ENCODE measurements around the gene PPID.

Gene PPID

DNA sequence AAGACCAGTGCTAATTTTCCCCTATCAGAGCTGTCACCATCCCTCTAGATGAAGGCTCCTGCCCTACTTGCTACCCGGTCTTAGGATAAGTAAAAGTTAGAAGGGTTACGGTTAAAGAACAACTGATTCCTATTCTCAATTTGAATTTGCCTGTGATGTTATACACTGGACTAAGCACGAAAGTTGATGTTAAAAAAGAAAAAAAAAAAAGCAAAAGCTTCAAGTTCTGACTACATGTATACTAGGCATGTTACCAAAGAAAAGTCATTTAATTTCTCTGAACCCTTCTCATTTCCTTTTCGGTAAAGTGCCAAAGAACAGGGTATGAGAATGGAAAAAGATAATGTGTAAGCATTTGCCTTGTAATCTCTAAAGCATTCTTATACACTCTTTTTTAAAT lies 1.4 kb upstream of the PPID start:
- TF ChIP-seq, protein P1, sequence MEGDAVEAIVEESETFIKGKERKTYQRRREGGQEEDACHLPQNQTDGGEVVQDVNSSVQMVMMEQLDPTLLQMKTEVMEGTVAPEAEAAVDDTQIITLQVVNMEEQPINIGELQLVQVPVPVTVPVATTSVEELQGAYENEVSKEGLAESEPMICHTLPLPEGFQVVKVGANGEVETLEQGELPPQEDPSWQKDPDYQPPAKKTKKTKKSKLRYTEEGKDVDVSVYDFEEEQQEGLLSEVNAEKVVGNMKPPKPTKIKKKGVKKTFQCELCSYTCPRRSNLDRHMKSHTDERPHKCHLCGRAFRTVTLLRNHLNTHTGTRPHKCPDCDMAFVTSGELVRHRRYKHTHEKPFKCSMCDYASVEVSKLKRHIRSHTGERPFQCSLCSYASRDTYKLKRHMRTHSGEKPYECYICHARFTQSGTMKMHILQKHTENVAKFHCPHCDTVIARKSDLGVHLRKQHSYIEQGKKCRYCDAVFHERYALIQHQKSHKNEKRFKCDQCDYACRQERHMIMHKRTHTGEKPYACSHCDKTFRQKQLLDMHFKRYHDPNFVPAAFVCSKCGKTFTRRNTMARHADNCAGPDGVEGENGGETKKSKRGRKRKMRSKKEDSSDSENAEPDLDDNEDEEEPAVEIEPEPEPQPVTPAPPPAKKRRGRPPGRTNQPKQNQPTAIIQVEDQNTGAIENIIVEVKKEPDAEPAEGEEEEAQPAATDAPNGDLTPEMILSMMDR (IDR thresholded peaks at IDR 0.05; ENCODE audit: low read length), result no peak
- no peak for TF ChIP-seq EZH2 (IDR thresholded peaks at IDR 0.05; ENCODE audit: borderline replicate concordance, low read length)
- peaks cover 16% of the 10 kb centered on the region for H3K4me1 ChIP-seq (ENCODE audit: insufficient read depth, low read length, severe bottlenecking)
- H3K27me3 ChIP-seq (ENCODE audit: insufficient read depth, low read length), result no peaks in the 10 kb centered on the region
- H3K9ac ChIP-seq (ENCODE audit: low read length), result no peak overlapping the region
- H3K27ac ChIP-seq (ENCODE audit: low read depth, low read length, poor library complexity, severe bottlenecking), result no peak overlapping the region
- H2AFZ ChIP-seq (ENCODE audit: low read length), result no peak overlapping the region
- peaks cover 15% of the 10 kb centered on the region for H3K79me2 ChIP-seq (ENCODE audit: insufficient read depth, low read length)
- H3K4me2 ChIP-seq (ENCODE audit: low read length), result no peak overlapping the region
- no peaks in the 10 kb centered on the region for H3F3A ChIP-seq (ENCODE audit: insufficient read depth, low read length)
- no peaks in the 10 kb centered on the region for H3K9me2 ChIP-seq (ENCODE audit: low read depth, low read length)
- peaks cover 11% of the 10 kb centered on the region for H3K36me3 ChIP-seq (ENCODE audit: insufficient read depth, low read length)
- H3K9me3 ChIP-seq (ENCODE audit: low read length), result no peaks in the 10 kb centered on the region
- no peaks in the 10 kb centered on the region for H4K20me1 ChIP-seq (ENCODE audit: insufficient read depth, low read length)
- H3K4me3 ChIP-seq (ENCODE audit: low read depth, low read length, poor library complexity, severe bottlenecking), result no peak overlapping the region

- H3K9ac ChIP-seq (ENCODE audit: low read length), result peak overlapping the region; percentile 90
- H3K79me2 ChIP-seq (ENCODE audit: insufficient read depth, low read length), result peaks cover 15% of the 10 kb centered on the region
- no peak for TF ChIP-seq EZH2 (IDR thresholded peaks at IDR 0.05; ENCODE audit: borderline replicate concordance, low read length)
- TF ChIP-seq, protein P1 (IDR thresholded peaks at IDR 0.05; ENCODE audit: low read length), result no peak
- peak overlapping the region; percentile 84 for H3K4me2 ChIP-seq (ENCODE audit: low read length)
- H3K4me3 ChIP-seq (ENCODE audit: low read depth, low read length, poor library complexity, severe bottlenecking), result peak overlapping the region; percentile 95
- H3K4me1 ChIP-seq (ENCODE audit: insufficient read depth, low read length, severe bottlenecking), result peaks cover 16% of the 10 kb centered on the region
- no peaks in the 10 kb centered on the region for H4K20me1 ChIP-seq (ENCODE audit: insufficient read depth, low read length)
- peak overlapping the region; percentile 71 for H2AFZ ChIP-seq (ENCODE audit: low read length)
- no peak overlapping the region for H3K27ac ChIP-seq (ENCODE audit: low read depth, low read length, poor library complexity, severe bottlenecking)
- peaks cover 33% of the 10 kb centered on the region for H3K36me3 ChIP-seq (ENCODE audit: insufficient read depth, low read length)
- no peaks in the 10 kb centered on the region for H3K9me2 ChIP-seq (ENCODE audit: low read depth, low read length)
- no peaks in the 10 kb centered on the region for H3F3A ChIP-seq (ENCODE audit: insufficient read depth, low read length)
- H3K9me3 ChIP-seq (ENCODE audit: low read length), result no peaks in the 10 kb centered on the region
- H3K27me3 ChIP-seq (ENCODE audit: insufficient read depth, low read length), result no peaks in the 10 kb centered on the region
These were observed 792 bp downstream of the PPID start for GRCh38 chr4:158722291-158722916.

GRCh38 chr4:158721680-158722079 lies 1.5 kb downstream of the PPID start:
- Histone ChIP-seq H3K4me1 (ENCODE audit: insufficient read depth, low read length, severe bottlenecking) (peaks cover 16% of the 10 kb centered on the region), H3K4me3 (ENCODE audit: low read depth, low read length, poor library complexity, severe bottlenecking) (peak overlapping the region; percentile 95), H2AFZ (ENCODE audit: low read length) (no peak overlapping the region), H3K36me3 (ENCODE audit: insufficient read depth, low read length) (peaks cover 39% of the 10 kb centered on the region), H3K9ac (ENCODE audit: low read length) (no peak overlapping the region), H3K27ac (ENCODE audit: low read depth, low read length, poor library complexity, severe bottlenecking) (no peak overlapping the region), H3K9me2 (ENCODE audit: low read depth, low read length) (no peaks in the 10 kb centered on the region), H3K79me2 (ENCODE audit: insufficient read depth, low read length) (peaks cover 15% of the 10 kb centered on the region), H3K9me3 (ENCODE audit: low read length) (no peaks in the 10 kb centered on the region), H3K4me2 (ENCODE audit: low read length) (peak overlapping the region; percentile 84), H4K20me1 (ENCODE audit: insufficient read depth, low read length) (no peaks in the 10 kb centered on the region), H3F3A (ENCODE audit: insufficient read depth, low read length) (no peaks in the 10 kb centered on the region), H3K27me3 (ENCODE audit: insufficient read depth, low read length) (no peaks in the 10 kb centered on the region)
- TF ChIP-seq, protein P1 (IDR thresholded peaks at IDR 0.05; ENCODE audit: low read length), result no peak
- no peak for TF ChIP-seq EZH2 (IDR thresholded peaks at IDR 0.05; ENCODE audit: borderline replicate concordance, low read length)

Measured in OCI-LY1 (cell line).